T1000 (cell line): ENCODE results near the gene VEGFB.

Experiments
- DNase-seq: peaks from one replicate; lab custom pipeline; 2025; ENCODE audit warnings: mixed read lengths; lab: John Stamatoyannopoulos, UW

The VEGFB gene

GRCh38 chr11:64284048-64284961 lies 49.9 kb downstream of the VEGFB start, which contains the start of gene BAD:
BAD (minus strand) TSS chr11:64284665; CDS start chr11:64284368, 297 bp downstream.
- DNase-seq: peak; percentile 92

DNA sequence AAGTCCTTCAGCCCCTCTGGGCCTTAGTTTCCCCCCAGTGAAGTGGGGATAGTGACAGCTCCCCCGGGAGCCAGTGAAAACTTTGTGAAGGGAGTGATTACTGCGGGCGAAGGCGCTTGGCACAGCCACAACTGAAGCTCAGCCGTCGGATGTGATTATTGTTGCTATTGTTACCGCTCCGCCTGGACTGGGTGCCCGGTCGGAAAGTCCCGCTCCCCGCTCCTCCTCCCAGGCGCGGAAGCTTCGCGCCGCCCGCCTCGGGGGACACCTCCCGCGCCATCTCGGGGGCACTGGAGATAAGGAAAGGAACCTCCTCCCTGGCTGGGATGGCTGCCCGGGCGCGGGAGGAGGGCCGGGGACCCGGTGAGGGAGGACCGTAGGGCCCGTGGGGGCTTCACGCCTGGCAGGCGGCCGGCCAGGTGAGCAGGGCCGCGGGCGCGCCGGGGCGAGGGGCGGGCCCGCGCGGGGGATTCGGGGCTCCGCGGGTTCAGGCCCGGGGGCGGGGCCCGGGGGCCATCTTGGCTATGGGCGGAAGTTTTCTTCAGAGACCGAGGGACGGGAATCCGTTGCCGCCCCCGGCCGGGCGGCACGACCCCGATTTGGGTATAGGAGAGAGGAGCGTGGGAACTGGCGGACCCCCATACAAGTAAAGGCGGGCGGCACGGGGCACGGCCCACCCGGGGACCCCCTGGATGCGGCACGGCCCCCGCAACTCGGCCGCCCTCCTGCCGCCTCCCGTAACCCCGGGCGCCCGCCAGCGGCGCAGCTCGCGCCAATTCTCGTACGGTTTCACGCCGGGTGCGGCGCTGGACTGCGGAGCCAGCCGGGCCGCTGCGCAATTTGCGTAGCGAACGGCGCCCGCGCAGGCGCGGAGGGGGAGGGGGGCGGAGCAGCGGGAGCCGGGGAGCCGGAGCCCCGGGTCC lies 50.8 kb downstream of the VEGFB start, which contains the start of gene GPR137:
TSS of gene GPR137 (plus strand) at position 887 of the 923 bp plus-strand sequence. CDS start 677 bp downstream, outside the sequence.
- DNase-seq: peak; percentile 86

DNA sequence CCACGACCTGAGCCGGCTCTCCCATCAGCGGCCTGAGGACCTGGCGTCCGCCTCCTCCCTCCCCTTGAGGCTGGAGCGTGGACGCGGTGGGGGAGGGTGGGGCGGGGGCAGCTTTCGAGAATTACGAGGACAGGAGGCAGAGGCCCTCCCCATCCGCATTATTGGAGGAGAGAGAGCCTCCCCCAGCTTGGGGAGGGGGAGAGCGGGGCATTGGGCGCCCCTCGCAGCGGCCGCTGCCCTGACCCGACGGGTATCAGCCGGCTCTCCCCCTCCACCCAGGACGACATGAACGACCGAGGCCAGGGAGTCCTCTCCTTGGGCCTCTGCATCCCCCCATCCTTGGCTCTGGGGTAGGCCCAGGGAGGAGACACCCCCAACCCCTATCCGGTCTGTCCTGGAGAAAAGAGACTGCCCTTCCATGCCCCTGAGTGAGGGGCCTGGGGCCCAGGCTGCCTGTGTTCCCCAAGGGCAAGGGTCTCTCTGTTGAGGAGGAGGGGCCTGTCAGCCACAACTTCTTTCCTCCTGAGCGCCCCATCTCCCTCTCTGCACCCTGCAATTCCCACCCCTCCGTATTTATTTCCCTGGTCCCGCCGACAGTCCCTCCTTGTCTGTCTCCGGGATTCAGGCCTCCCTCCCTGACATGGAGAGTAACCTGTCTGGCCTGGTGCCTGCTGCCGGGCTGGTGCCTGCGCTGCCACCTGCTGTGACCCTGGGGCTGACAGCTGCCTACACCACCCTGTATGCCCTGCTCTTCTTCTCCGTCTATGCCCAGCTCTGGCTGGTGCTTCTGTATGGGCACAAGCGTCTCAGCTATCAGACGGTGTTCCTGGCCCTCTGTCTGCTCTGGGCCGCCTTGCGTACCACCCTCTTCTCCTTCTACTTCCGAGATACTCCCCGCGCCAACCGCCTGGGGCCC lies 51.8 kb downstream of the VEGFB start:
- DNase-seq: no peak

DNA sequence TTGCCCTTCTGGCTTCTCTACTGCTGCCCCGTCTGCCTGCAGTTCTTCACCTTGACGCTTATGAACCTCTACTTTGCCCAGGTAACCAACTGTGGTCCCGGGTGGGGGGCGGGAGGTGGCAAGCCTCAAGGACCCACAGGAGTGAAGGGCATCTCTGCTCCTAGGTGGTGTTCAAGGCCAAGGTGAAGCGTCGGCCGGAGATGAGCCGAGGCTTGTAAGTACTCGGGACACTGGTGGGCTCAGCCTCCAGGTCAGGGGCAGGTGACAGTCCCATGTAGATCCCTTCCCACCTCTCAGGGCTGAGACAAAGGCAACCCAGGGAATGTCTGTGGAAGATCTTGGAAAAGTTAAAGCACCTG lies 52.4 kb downstream of the VEGFB start:
- no peak for DNase-seq

GRCh38 chr11:64287676-64288352 lies 53.4 kb downstream of the VEGFB start:
- DNase-seq: no peak

DNA sequence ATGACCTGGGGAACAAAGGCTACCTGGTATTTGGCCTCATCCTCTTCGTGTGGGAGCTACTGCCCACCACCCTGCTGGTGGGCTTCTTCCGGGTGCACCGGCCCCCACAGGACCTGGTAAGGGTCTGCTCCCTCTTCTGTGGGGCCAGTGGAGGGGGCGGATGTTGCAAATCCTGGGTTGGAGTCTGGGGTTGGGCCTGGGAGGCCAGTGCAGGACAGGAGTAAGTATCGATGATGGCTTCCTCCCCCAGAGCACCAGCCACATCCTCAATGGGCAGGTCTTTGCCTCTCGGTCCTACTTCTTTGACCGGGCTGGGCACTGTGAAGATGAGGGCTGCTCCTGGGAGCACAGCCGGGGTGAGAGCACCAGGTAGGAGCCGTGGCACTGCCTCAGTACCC lies 54.0 kb downstream of the VEGFB start:
- DNase-seq: no peak
